ENCODE measurements around the gene EVC2. TPM values are rescaled to one million over a fixed set of nuclear protein-coding genes. Genes with fewer than 3 reads are reported as not detected.

EVC2 gene
- total RNA-seq, 4 donors from 2014 or later: 15.7 to 24.5 (median 17.2) TPM

- Histone ChIP-seq H3K27me3 (no peaks in the 10 kb centered on the region), H3K4me3 (replicated peaks in 1 of 3) (no peak overlapping the region), H3K4me1 (no peaks in the 10 kb centered on the region), H3K27ac (no peak overlapping the region), H3K36me3 (peaks cover 12 to 15% of the 10 kb centered on the region in 2 donors), H3K9me3 (no peaks in the 10 kb centered on the region)
- WGBS, 2 donors: 77 to 92% methylated on average over 3 of the region's 3 CpGs
- DNase-seq: no peak
- intact Hi-C loops (cut with DNase I): no loop called here
- TF ChIP-seq CTCF (IDR thresholded peaks at IDR 0.05) (no peak), POLR2A (IDR thresholded peaks at IDR 0.05) (no peak)
Measured at GRCh38 chr4:5639556-5639955, 68.8 kb downstream of the EVC2 start.

- intact Hi-C loops (cut with DNase I): no loop called here
- TF ChIP-seq POLR2A (IDR thresholded peaks at IDR 0.05): no peak
- Histone ChIP-seq H3K27ac (no peak overlapping the region), H3K27me3 (no peaks in the 10 kb centered on the region), H3K4me3 (replicated peaks in 1 of 3) (no peak overlapping the region), H3K9me3 (no peaks in the 10 kb centered on the region), H3K4me1 (no peaks in the 10 kb centered on the region), H3K36me3 (peaks cover 12 to 15% of the 10 kb centered on the region in 2 donors)
- WGBS, 2 donors: 81 to 87% methylated on average over 4 of the region's 4 CpGs
- DNase-seq: no peak
Measured at GRCh38 chr4:5638976-5639375, 69.4 kb downstream of the EVC2 start.

GRCh38 chr4:5638316-5638715 is 70.0 kb downstream of the EVC2 start:
- H3K4me1 ChIP-seq: no peaks in the 10 kb centered on the region
- H3K9me3 ChIP-seq: no peaks in the 10 kb centered on the region
- DNase-seq: no peak
- no peaks in the 10 kb centered on the region for H3K27me3 ChIP-seq
- no peak overlapping the region for H3K4me3 ChIP-seq (replicated peaks in 1 of 3)
- no peak for TF ChIP-seq POLR2A (IDR thresholded peaks at IDR 0.05)
- no peak for TF ChIP-seq CTCF (IDR thresholded peaks at IDR 0.05)
- peaks cover 12 to 21% of the 10 kb centered on the region in 2 donors for H3K36me3 ChIP-seq
- WGBS, 2 donors: 94 to 96% methylated on average over 4 of the region's 4 CpGs
- H3K27ac ChIP-seq: no peak overlapping the region
- intact Hi-C loops (cut with DNase I): no loop called here

GRCh38 chr4:5636766-5637670 is 71.3 kb downstream of the EVC2 start:
- Histone ChIP-seq H3K4me1 (no peaks in the 10 kb centered on the region), H3K27ac (no peak overlapping the region), H3K27me3 (no peaks in the 10 kb centered on the region), H3K4me3 (replicated peaks in 1 of 3) (no peak overlapping the region), H3K9me3 (no peaks in the 10 kb centered on the region), H3K36me3 (peaks cover 12 to 24% of the 10 kb centered on the region in 2 donors)
- no peak for DNase-seq
- intact Hi-C loops (cut with DNase I): no loop called here
- TF ChIP-seq CTCF (IDR thresholded peaks at IDR 0.05) (no peak), POLR2A (IDR thresholded peaks at IDR 0.05) (no peak)
- 79 to 83% methylated on average over 13 of the region's 13 CpGs for WGBS, 2 donors

GRCh38 chr4:5635826-5636195 is 72.5 kb downstream of the EVC2 start:
- Histone ChIP-seq H3K4me1 (no peaks in the 10 kb centered on the region), H3K36me3 (peaks cover 17 to 22% of the 10 kb centered on the region in 2 donors), H3K4me3 (replicated peaks in 1 of 3) (no peak overlapping the region), H3K27ac (no peak overlapping the region), H3K27me3 (no peaks in the 10 kb centered on the region), H3K9me3 (no peaks in the 10 kb centered on the region)
- intact Hi-C loops (cut with DNase I): no loop called here
- no peak for DNase-seq
- WGBS, 2 donors: 82 to 89% methylated on average over 7 of the region's 7 CpGs
- TF ChIP-seq CTCF (IDR thresholded peaks at IDR 0.05): no peak
- TF ChIP-seq POLR2A (IDR thresholded peaks at IDR 0.05): no peak
